Neural progenitor cell (in vitro differentiated cells): ENCODE results near the gene CDH18.

ENCODE experiments used
- CTCF ChIP-seq: fragments of 200-600 bp; sonication (generic); IDR thresholded peaks from 2 replicates; pipeline ENCODE4 v1.5.1; 2017; ENCODE audit warnings: antibody characterized with exemption, mild to moderate bottlenecking
- EZH2 ChIP-seq: fragments of 200-600 bp; sonication (generic); IDR thresholded peaks from 2 replicates; pipeline ENCODE4 v1.6.1; 2017; ENCODE audit warnings: antibody characterized with exemption, mild to moderate bottlenecking, moderate library complexity

- no peak for TF ChIP-seq EZH2
- TF ChIP-seq CTCF, result no peak
Observed at GRCh38 chr5:19900269-19900668, 87.7 kb downstream of the CDH18 start.
